Parathyroid adenoma (tissue), 2 donors: Measurements from ENCODE around the gene AP3D1.

Experiments used
- H2AFZ ChIP-seq: fragments of 300-600 bp; sonication (generic); one replicate; pipeline ENCODE4 v1.7.0; 2017; ENCODE audit warnings: antibody characterized with exemption, mild to moderate bottlenecking
- H3K27ac ChIP-seq: fragments of 300-600 bp; sonication (generic); one replicate; pipeline ENCODE4 v1.7.0; 2017
- H3K27me3 ChIP-seq: fragments of 300-600 bp; sonication (generic); one replicate; pipeline ENCODE4 v1.7.0; 2017; ENCODE audit warnings: low read length; ENCODE audit not compliant: control insufficient read depth, insufficient read depth
- H3K36me3 ChIP-seq: fragments of 300-600 bp; sonication (generic); one replicate; pipeline ENCODE4 v1.7.0; 2017; ENCODE audit warnings: low read length; ENCODE audit not compliant: control insufficient read depth, insufficient read depth
- H3K4me1 ChIP-seq: fragments of 300-600 bp; sonication (generic); one replicate; pipeline ENCODE4 v1.7.0; 2017; ENCODE audit warnings: control low read depth
- H3K4me2 ChIP-seq: fragments of 300-600 bp; sonication (generic); one replicate; pipeline ENCODE4 v1.7.0; 2017; ENCODE audit warnings: low read length
- H3K4me3 ChIP-seq: fragments of 300-600 bp; sonication (generic); one replicate; pipeline ENCODE4 v1.7.0; 2017; ENCODE audit warnings: low read depth, low read length
- H3K79me2 ChIP-seq: fragments of 300-600 bp; sonication (generic); one replicate; pipeline ENCODE4 v1.7.0; 2017; ENCODE audit warnings: control low read depth
- H3K9ac ChIP-seq: fragments of 300-600 bp; sonication (generic); one replicate; pipeline ENCODE4 v1.7.0; 2017; ENCODE audit warnings: mild to moderate bottlenecking
- H3K9me3 ChIP-seq: fragments of 300-600 bp; sonication (generic); one replicate; pipeline ENCODE4 v1.7.0; 2017; ENCODE audit warnings: low read length; ENCODE audit not compliant: control insufficient read depth
- TF ChIP-seq, protein P1 (sequence below): fragments of 300-600 bp; sonication (generic); IDR thresholded peaks from one replicate; pipeline ENCODE4 v1.7.0; 2017; ENCODE audit warnings: antibody characterized with exemption, mild to moderate bottlenecking
- donor health status: primary hyperparathyroidism.

Gene AP3D1

DNA sequence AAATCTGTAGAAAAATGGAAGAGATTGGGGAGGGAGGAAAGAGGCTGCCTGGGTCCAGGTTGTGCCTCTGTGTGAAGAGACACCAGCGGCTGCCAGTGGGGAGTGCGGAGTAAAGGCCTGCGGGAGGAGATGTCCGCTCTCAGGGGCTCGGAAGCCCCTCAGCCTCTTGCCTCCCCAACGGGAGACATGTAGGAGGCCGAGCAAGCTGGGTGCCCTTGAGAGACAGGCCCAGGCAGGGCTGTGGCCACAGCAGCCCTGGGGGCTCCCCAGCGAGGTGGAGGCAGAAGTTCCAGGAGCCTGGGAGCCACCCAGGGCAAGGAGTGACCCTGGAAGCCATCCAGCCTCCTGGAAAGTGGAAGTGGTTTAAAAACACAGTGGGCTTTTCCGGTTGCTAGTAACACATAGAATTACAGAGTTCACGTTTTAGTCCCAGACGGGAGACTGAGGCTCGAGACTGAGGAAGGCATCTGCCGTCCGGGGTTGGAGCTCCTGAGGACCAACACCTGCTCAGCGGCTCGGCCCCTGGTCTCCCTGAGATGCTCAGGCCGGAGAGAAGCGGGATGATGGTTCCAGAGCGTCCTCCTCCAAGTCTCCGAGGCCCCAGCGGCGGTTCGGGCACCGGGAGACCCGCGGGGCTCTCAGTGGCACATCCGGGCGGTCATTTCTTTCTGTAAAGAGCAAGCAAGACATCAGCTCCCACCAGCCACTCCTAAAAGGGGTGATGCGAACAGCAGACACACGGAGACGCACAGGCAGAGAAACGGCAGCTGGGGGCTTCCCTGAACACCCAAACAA, 78.4 kb downstream of the AP3D1 start:
- H3K79me2 ChIP-seq = no peaks in the 10 kb centered on the region
- no peak overlapping the region for H3K9ac ChIP-seq
- H2AFZ ChIP-seq = no peak overlapping the region
- no peak overlapping the region for H3K4me2 ChIP-seq
- H3K27ac ChIP-seq = no peak overlapping the region
- TF ChIP-seq, protein P1, sequence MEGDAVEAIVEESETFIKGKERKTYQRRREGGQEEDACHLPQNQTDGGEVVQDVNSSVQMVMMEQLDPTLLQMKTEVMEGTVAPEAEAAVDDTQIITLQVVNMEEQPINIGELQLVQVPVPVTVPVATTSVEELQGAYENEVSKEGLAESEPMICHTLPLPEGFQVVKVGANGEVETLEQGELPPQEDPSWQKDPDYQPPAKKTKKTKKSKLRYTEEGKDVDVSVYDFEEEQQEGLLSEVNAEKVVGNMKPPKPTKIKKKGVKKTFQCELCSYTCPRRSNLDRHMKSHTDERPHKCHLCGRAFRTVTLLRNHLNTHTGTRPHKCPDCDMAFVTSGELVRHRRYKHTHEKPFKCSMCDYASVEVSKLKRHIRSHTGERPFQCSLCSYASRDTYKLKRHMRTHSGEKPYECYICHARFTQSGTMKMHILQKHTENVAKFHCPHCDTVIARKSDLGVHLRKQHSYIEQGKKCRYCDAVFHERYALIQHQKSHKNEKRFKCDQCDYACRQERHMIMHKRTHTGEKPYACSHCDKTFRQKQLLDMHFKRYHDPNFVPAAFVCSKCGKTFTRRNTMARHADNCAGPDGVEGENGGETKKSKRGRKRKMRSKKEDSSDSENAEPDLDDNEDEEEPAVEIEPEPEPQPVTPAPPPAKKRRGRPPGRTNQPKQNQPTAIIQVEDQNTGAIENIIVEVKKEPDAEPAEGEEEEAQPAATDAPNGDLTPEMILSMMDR = no peak
- H3K27me3 ChIP-seq = no peaks in the 10 kb centered on the region
- no peaks in the 10 kb centered on the region for H3K36me3 ChIP-seq
- H3K4me3 ChIP-seq = no peak overlapping the region
- peaks cover 2% of the 10 kb centered on the region for H3K4me1 ChIP-seq
- no peaks in the 10 kb centered on the region for H3K9me3 ChIP-seq

DNA sequence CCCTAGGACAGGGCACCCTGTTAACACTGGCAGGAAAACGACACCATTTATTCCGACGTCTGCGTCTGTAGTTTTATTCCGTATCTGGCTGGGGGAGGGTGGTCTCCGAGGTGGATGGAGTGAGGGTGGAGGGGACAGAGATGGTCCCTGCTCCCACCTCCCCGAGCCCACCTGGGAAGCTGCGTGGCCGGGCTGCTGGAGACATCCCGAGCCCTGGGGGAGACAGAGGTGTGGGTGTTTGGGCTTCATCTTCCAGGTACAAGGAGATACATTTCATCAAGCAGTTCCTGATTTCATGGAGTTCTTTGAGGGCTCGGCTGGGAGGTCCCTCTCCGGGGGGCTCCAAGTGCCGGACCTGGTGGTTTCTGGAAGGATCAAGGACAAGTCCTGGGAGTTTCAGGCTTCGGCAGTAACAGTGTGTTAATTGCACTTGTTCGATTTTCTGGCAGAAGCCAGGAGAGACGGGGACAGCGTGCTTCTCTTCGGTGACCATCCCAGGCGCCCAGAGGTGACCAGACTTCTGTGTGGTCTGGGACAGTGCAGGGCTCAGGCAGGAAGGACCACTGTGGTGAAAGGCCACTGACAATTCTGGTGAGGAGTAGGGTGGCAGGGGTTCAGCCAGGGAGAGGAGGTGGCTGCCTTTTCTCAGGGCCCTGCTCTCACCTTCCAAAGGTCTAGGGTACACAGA, 80.2 kb downstream of the AP3D1 start:
- Histone ChIP-seq H3K4me1 (peaks cover 2% of the 10 kb centered on the region), H3K9me3 (no peaks in the 10 kb centered on the region), H3K9ac (no peak overlapping the region), H3K27me3 (no peaks in the 10 kb centered on the region), H3K79me2 (no peaks in the 10 kb centered on the region), H3K4me3 (no peak overlapping the region), H3K27ac (no peak overlapping the region), H3K36me3 (no peaks in the 10 kb centered on the region), H2AFZ (no peak overlapping the region), H3K4me2 (no peak overlapping the region)
- TF ChIP-seq, protein P1 = no peak

DNA sequence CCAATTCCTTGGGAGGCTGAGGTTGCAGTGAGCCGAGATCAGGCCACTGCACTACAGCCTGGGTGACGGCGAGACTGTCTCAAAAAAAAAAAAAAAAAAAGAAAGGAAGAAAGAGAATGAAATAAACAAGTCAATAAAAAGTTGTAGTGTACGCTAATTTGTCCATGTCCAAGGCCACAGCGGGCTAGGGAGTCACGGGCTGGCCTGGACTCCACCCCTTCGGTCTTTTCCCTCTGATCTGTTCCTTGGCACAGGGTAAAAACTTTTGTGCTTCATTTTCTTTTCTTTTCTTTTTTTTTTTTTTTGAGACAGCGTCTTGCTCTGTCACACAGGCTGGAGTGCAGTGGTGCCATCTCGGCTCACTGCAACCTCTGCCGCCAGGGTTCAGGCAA, 80.9 kb downstream of the AP3D1 start:
- H3K27me3 ChIP-seq = no peaks in the 10 kb centered on the region
- H3K79me2 ChIP-seq = no peaks in the 10 kb centered on the region
- H3K4me3 ChIP-seq = no peak overlapping the region
- H3K9ac ChIP-seq = no peak overlapping the region
- no peak overlapping the region for H3K27ac ChIP-seq
- TF ChIP-seq, protein P1 = no peak
- no peak overlapping the region for H2AFZ ChIP-seq
- no peak overlapping the region for H3K4me2 ChIP-seq
- H3K36me3 ChIP-seq = no peaks in the 10 kb centered on the region
- no peaks in the 10 kb centered on the region for H3K9me3 ChIP-seq
- H3K4me1 ChIP-seq = peaks cover 2% of the 10 kb centered on the region

DNA sequence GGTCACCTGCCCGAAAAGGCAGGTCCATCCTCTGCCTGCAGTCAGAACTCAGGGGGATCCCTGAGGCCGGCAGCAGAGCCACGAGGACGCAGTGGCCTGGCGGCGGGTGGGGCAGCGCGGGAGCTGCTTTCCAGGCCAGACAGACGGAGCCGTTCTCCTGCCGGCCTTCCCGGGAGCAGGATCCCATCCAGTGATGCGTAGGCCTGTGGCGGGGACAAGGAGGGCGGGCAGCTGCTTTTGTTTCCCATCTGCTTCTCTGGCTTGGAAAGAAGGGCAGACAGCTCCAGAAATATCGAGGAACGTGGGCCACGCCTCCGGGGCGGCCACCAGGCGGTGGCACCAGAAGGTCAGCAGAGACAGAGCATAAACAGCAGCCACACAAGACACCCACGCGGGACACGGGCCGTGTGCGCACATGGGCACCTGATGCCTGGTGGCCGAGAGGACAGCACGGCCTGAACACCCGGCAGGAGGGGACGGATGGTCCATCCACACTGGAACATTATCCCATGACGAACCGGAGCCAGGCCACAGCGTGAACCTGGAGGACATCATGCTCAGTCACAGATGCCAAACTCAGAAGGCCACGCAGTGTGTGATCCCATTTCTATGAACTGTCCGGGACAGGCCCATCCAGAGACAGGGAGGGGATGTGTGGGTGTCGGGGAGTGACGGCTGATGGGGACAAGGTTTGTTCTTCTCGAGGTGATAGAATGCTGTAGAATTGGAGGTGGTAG, 86.4 kb downstream of the AP3D1 start:
- Histone ChIP-seq H3K36me3 (no peaks in the 10 kb centered on the region), H2AFZ (no peak overlapping the region), H3K9ac (no peak overlapping the region), H3K27me3 (no peaks in the 10 kb centered on the region), H3K9me3 (no peaks in the 10 kb centered on the region), H3K79me2 (no peaks in the 10 kb centered on the region), H3K27ac (no peak overlapping the region), H3K4me1 (peaks cover 11% of the 10 kb centered on the region), H3K4me3 (no peak overlapping the region), H3K4me2 (no peak overlapping the region)
- TF ChIP-seq, protein P1 = no peak
